Spinal cord (tissue), 10 donors: ENCODE data around the gene SAFB2. TPM values are rescaled to one million over a fixed set of nuclear protein-coding genes. Genes with fewer than 3 reads are reported as not detected.
A peak's percentile ranks its signal among the peaks of the same experiment; 100 is the strongest.
"Not testable (repeated sequence)": the region's sequence is repeated elsewhere in the genome, so short reads cannot be mapped to it uniquely, and the experiment has no call there.

Experiments
- DNase-seq, 6 donors: peaks; one replicate each; pipeline versions ENCODE4 v3.0.0 to v3.0.0-alpha.2; 2013 to 2015; ENCODE audit warnings: low spot score in 6 of 6, low read depth in 4 of 6
- H3K27ac ChIP-seq: one replicate; pipeline ENCODE4 v1.5.1; 2013; ENCODE audit warnings: low read depth, low read length, control low read depth
- H3K27me3 ChIP-seq: one replicate; pipeline ENCODE4 v1.6.1; 2013; ENCODE audit warnings: low read length; ENCODE audit not compliant: control insufficient read depth, insufficient read depth
- H3K36me3 ChIP-seq: one replicate; pipeline ENCODE4 v1.6.1; 2013; ENCODE audit warnings: low read length; ENCODE audit not compliant: control insufficient read depth, insufficient read depth
- H3K4me1 ChIP-seq: one replicate; pipeline ENCODE4 v1.6.1; 2013; ENCODE audit warnings: low read length; ENCODE audit not compliant: control insufficient read depth, insufficient read depth
- H3K4me3 ChIP-seq: one replicate; pipeline ENCODE4 v1.5.1; 2013; ENCODE audit warnings: low read depth, low read length, control low read depth
- H3K9me3 ChIP-seq: one replicate; pipeline ENCODE4 v1.6.1; 2013; ENCODE audit warnings: low read length; ENCODE audit not compliant: control insufficient read depth, insufficient read depth
- WGBS: methylation state at CpG from one replicate; pipeline ENCODE4 v1.1.5; 2013; ENCODE audit warnings: missing lambda C conversion rate; ENCODE audit not compliant: insufficient coverage; 5-methylcytosine and 5-hydroxymethylcytosine counted together
- polyA plus RNA-seq, 2 donors: library from polyadenylated mRNA; unstranded; fragments of 120-200 nt; gene quantifications; one replicate each; pipeline ENCODE4 v1.2.1, GENCODE V29; 2013; ENCODE audit not compliant: insufficient read length in 2 of 2
- total RNA-seq, 2 donors: library from RNA; depleted of rRNA in 1 of 2; stranded (reverse); fragments of 120-200 nt in 1 of 2; fragments of >200 nt in 1 of 2; gene quantifications; one replicate each; pipeline versions ENCODE4 v1.2.3 to v1.2.4, GENCODE V29; 2013 to 2014
- donor health status: healthy.

SAFB2 gene
- total and polyA plus RNA-seq, 4 donors, result 36.6 to 122 (median 67.4) TPM

GRCh38 chr19:5615756-5616327 lies 6.7 kb downstream of the SAFB2 start:
- Histone ChIP-seq H3K27ac (no peak overlapping the region), H3K4me3 (no peak overlapping the region), H3K4me1 (peaks cover 6% of the 10 kb centered on the region), H3K36me3 (peaks cover 60% of the 10 kb centered on the region), H3K27me3 (no peaks in the 10 kb centered on the region), H3K9me3 (no peaks in the 10 kb centered on the region)
- WGBS, result 96% methylated on average over 13 of the region's 17 CpGs
- no peak for DNase-seq

DNA sequence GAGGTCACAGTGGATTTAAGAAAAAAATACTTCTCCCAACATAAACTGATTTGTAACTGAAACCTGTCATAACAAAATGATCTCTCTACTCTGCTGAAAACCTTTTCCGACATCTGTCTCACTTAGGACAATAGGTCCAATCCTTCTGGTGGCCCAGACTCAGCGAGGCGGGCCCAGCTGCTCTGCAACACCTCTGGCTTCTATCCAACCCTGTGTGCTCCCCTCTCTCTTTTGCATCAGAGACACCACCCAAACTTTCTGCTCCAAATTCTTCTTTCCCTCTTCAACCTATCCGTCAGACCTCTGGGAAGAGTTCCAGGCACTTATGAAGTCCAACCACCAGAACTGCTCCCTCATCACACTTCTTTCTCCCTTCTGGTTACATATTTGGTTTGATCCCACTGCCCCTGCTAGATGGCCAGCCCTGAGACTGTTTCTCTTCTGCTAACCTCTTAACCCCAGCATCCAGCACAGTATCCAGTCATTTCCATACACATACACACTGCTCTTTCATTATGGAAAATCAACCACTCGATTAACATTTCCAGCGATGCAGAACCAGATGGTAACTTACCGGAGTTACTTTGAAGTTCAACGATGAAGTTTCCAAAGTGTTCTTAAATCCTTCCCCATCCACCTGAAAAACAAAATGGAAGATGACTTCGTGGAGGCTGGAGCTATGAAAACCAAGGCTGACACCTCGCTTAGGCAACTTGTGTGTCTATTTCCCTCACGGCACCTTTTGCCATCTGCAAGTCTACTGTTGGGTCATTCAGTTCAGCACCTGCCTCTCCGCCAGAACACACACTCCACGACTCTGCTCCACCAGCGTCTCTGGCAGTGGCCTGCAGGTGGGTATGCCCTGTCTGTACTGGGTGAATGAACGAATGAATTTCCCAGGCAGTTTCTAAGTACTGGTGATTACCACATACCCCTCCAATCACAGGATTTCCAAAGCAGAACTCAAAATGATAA lies 9.4 kb downstream of the SAFB2 start:
- H3K36me3 ChIP-seq, result peaks cover 65% of the 10 kb centered on the region
- no peak overlapping the region for H3K27ac ChIP-seq
- WGBS, result 96% methylated on average over 13 of the region's 15 CpGs
- no peaks in the 10 kb centered on the region for H3K4me1 ChIP-seq
- H3K27me3 ChIP-seq, result no peaks in the 10 kb centered on the region
- no peak overlapping the region for H3K4me3 ChIP-seq
- DNase-seq, result no peak
- H3K9me3 ChIP-seq, result no peaks in the 10 kb centered on the region

DNA sequence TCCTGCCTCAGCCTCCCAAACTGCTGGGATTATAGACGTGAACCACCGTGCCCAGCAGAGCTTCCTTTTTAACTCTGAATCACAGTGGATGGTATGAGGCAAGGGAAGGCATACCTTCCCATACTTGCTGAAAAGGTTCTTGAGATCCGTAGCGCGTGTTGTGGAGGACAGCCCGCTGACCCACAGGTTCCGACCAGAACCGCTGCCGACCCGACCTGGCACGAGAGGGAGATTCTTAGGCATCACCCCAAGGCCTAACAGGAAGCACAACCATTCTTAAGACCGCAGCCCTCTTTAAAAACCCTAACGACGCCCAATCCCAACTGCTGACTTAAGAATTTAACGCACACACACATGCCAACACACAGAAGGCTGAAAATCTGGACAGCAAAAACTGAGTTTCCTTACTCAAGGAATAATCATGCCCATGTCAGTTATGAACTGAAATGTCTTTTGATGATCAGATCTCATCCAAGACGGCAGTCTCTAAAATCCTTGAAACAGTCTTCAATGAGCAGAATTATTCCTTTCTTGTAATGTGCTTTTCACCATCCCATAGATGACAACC lies 12.6 kb downstream of the SAFB2 start:
- H3K36me3 ChIP-seq, result peaks cover 69% of the 10 kb centered on the region
- WGBS, result 95% methylated on average over 11 of the region's 16 CpGs
- DNase-seq, result peak in 1 of 6 donors; percentile 51
- H3K4me1 ChIP-seq, result no peaks in the 10 kb centered on the region
- no peak overlapping the region for H3K27ac ChIP-seq
- no peak overlapping the region for H3K4me3 ChIP-seq
- H3K9me3 ChIP-seq, result no peaks in the 10 kb centered on the region
- H3K27me3 ChIP-seq, result no peaks in the 10 kb centered on the region

GRCh38 chr19:5608766-5609165 lies 13.8 kb downstream of the SAFB2 start:
- not testable (repeated sequence) for DNase-seq, H3K4me1 ChIP-seq, H3K27me3 ChIP-seq, H3K9me3 ChIP-seq, H3K4me3 ChIP-seq, H3K27ac ChIP-seq
- peaks cover 69% of the 10 kb centered on the region for H3K36me3 ChIP-seq
- 93% methylated on average over 2 of the region's 9 CpGs for WGBS

DNA sequence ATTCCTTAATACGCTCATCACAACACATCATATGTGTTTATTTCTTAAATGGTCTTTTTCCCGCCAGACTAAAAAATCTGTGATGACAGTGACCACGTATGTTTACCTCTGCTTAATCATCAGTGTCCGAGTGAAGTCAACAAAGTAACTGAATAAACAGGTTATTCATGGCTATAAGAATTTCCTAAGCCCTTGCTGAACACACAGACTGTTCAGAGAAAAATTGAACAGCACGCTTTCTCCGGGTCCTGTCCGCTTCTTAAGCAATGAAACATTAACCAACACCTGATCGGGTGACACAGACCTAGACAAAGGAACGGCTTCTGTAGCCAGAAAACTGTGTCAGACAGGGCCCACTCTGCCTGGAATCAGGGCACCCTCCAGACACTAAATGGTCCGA lies 14.3 kb downstream of the SAFB2 start:
- no peaks in the 10 kb centered on the region for H3K27me3 ChIP-seq
- 98% methylated on average over 9 of the region's 10 CpGs for WGBS
- H3K4me3 ChIP-seq, result no peak overlapping the region
- no peak overlapping the region for H3K27ac ChIP-seq
- H3K4me1 ChIP-seq, result no peaks in the 10 kb centered on the region
- no peak for DNase-seq
- no peaks in the 10 kb centered on the region for H3K9me3 ChIP-seq
- H3K36me3 ChIP-seq, result peaks cover 67% of the 10 kb centered on the region

DNA sequence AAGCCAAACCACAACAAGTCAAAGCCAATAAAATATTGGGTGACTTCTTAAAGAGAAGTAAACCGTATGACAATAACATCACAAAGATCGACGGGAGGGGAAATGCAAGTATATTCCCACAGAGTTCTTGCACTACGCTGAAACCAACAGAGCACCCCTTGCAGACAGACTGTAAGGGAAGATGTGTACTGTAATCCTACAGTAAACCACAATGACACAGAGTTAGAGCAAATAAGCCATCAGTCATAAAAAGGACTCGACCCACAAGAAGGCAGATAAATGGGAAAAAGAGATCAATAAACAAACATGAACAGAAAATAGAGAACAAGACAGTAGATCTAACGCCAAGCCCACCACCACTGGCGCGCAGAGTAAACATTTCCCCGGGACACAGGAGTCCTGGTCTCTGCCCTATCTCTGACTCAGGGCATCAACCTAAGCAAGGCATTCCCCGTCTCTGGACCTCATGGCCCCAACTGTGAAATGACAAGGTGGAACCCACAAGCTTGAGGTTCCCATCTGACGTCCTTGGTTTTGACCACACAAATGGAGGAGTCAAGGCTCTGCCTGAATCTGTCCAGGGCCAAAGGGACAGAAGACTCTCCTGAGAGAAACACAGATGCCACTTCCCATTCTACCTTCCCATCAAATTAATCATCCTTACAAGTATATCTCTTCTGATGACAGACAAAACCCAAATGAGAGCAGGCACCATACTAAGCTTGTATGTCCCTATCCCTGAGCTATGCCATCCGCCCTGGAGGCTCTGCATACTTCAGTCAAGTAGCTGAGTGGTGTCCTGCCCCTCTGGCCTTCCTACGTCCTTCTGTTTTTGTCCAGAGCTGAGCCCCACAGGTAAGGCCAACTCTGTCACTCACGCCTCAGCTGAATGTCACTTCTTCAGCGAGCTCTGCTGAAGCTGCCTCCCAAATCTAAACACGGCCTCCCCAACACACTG lies 15.0 kb downstream of the SAFB2 start:
- Histone ChIP-seq H3K36me3 (peaks cover 65% of the 10 kb centered on the region), H3K27me3 (no peaks in the 10 kb centered on the region), H3K4me3 (no peak overlapping the region), H3K27ac (no peak overlapping the region), H3K9me3 (no peaks in the 10 kb centered on the region), H3K4me1 (no peaks in the 10 kb centered on the region)
- 97% methylated on average over 9 of the region's 16 CpGs for WGBS
- DNase-seq, result no peak

DNA sequence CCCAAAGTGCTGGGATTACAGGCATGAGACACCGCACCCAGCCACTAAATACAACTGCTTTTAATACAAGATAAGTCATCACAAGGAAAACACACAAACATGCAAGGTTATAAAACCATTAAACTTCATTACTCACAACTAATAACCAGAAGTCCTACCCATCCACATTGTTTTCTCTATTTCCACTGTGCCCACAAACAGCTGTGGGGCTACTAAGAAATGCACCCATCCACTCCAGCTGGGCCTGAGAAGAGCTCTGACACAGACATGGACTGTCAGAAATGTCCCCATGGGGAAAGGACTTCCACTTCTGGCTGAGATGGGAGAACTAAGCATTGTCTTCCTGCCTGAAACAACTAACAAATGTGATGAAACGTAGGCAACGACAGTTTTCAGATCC lies 17.2 kb downstream of the SAFB2 start:
- H3K4me1 ChIP-seq, result no peaks in the 10 kb centered on the region
- no peak overlapping the region for H3K27ac ChIP-seq
- H3K4me3 ChIP-seq, result no peak overlapping the region
- no peaks in the 10 kb centered on the region for H3K27me3 ChIP-seq
- peaks cover 84% of the 10 kb centered on the region for H3K36me3 ChIP-seq
- DNase-seq, result no peak
- WGBS, result 94% methylated on average over 3 of the region's 3 CpGs
- H3K9me3 ChIP-seq, result no peaks in the 10 kb centered on the region

DNA sequence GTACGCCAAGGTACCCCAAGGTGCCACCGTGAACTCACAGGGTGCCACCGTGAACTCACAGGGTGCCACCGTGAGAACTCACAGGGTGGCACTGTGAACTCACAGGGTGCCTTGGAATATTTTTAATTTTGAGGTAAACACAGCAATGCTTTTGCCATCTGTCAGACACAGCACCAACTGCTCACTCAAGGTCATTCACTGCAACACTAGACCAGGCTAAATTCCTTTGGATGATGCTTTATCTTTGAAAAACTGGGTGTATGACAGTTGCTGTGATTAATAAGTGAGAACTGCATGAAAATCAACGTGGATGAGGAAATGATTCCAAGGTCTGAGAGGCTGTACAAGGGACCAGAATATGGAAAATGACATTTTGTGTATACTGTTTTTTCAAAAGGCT lies 18.9 kb downstream of the SAFB2 start:
- no peaks in the 10 kb centered on the region for H3K9me3 ChIP-seq
- H3K27me3 ChIP-seq, result no peaks in the 10 kb centered on the region
- WGBS, result 100% methylated on average over 4 of the region's 5 CpGs
- no peak for DNase-seq
- no peak overlapping the region for H3K4me3 ChIP-seq
- H3K36me3 ChIP-seq, result peaks cover 84% of the 10 kb centered on the region
- no peaks in the 10 kb centered on the region for H3K4me1 ChIP-seq
- H3K27ac ChIP-seq, result no peak overlapping the region

DNA sequence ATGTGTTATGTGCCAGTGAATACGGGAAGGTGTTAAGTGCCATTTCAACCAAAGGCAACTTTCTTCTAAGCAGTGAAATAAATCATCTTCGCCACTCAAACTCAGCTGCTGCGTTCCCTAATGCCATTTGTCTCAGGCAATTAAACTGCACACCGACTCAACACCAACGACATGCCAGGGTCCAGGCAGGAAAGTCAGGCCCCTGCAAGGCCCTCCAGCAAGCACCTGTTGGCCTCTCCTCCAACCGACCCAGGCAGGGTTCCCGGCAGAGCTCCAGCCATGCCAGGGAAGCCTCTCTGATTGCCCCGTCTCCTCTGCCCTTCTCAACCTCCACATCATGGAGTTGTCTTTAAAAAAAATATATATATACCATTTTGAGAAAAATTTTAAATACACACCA lies 21.8 kb downstream of the SAFB2 start:
- Histone ChIP-seq H3K9me3 (no peaks in the 10 kb centered on the region), H3K4me3 (no peak overlapping the region), H3K27me3 (no peaks in the 10 kb centered on the region), H3K36me3 (peaks cover 90% of the 10 kb centered on the region), H3K4me1 (no peaks in the 10 kb centered on the region), H3K27ac (no peak overlapping the region)
- DNase-seq, result no peak
- WGBS, result 76% methylated on average over 5 of the region's 8 CpGs
